GM23338 (cell line): ENCODE measurements around the gene STOX2. TPM values are rescaled to one million over a fixed set of nuclear protein-coding genes. Genes with fewer than 3 reads are reported as not detected.

Source experiments
- ATAC-seq: fragments of 200-7000 bp; cut with Tn5 transposase; 3 replicates; pipeline ENCODE4 v1.9.1; 2020
- DNase-seq: peaks from one replicate; pipeline ENCODE4 v3.0.0-alpha.2; 2015; ENCODE audit warnings: low spot score
- H2AFZ ChIP-seq: fragments of 200-600 bp; sonication (generic); 2 replicates; pipeline ENCODE4 v1.8.0; 2016; ENCODE audit warnings: antibody characterized with exemption, mild to moderate bottlenecking, moderate library complexity
- H3F3A ChIP-seq: fragments of 200-600 bp; sonication (generic); replicated peaks from 2 replicates; pipeline ENCODE4 v1.8.0; 2017; ENCODE audit warnings: antibody characterized with exemption, mixed run types, low read depth
- H3K27ac ChIP-seq: fragments of 200-600 bp; sonication (generic); 2 replicates; pipeline ENCODE4 v1.6.1; 2016; ENCODE audit warnings: low read depth
- H3K27me3 ChIP-seq: fragments of 200-600 bp; sonication (generic); 2 replicates; pipeline ENCODE4 v1.8.0; 2016; ENCODE audit warnings: mild to moderate bottlenecking, mixed run types, moderate library complexity; ENCODE audit not compliant: insufficient read depth
- H3K36me3 ChIP-seq: fragments of 200-600 bp; sonication (generic); 2 replicates; pipeline ENCODE4 v1.8.0; 2016; ENCODE audit warnings: mild to moderate bottlenecking; ENCODE audit not compliant: insufficient read depth
- H3K4me1 ChIP-seq: fragments of 200-600 bp; sonication (generic); 2 replicates; pipeline ENCODE4 v1.8.0; 2016; ENCODE audit warnings: mild to moderate bottlenecking, moderate library complexity; ENCODE audit not compliant: insufficient read depth
- H3K4me2 ChIP-seq: fragments of 200-600 bp; sonication (generic); 2 replicates; pipeline ENCODE4 v1.7.1; 2017; ENCODE audit warnings: mixed run types
- H3K4me3 ChIP-seq: fragments of 200-600 bp; sonication (generic); 2 replicates; pipeline ENCODE4 v1.6.1; 2016; ENCODE audit warnings: mixed run types
- H3K79me2 ChIP-seq: fragments of 200-600 bp; sonication (generic); replicated peaks from 2 replicates; pipeline ENCODE4 v1.8.0; 2017; ENCODE audit warnings: mild to moderate bottlenecking; ENCODE audit not compliant: insufficient read depth
- H3K9me2 ChIP-seq: fragments of 200-600 bp; sonication (generic); 2 replicates; pipeline ENCODE4 v1.8.0; 2017; ENCODE audit not compliant: insufficient read depth
- H4K20me1 ChIP-seq: fragments of 200-600 bp; sonication (generic); replicated peaks from 2 replicates; pipeline ENCODE4 v1.8.0; 2017; ENCODE audit warnings: mild to moderate bottlenecking; ENCODE audit not compliant: insufficient read depth
- H3K27ac Mint-ChIP-seq: 2 replicates; pipeline ENCODE4 v1.8.0; 2020; ENCODE audit warnings: inconsistent platforms, mild to moderate bottlenecking, moderate library complexity, mixed read lengths
- H3K27me3 Mint-ChIP-seq: 3 replicates; pipeline ENCODE4 v1.8.0; 2022; ENCODE audit warnings: low read depth, mild to moderate bottlenecking, moderate library complexity, mixed read lengths, inconsistent platforms; ENCODE audit not compliant: insufficient read depth, poor library complexity
- H3K36me3 Mint-ChIP-seq: 3 replicates; pipeline ENCODE4 v1.8.0; 2021; ENCODE audit warnings: low read depth, mild to moderate bottlenecking, inconsistent platforms, moderate library complexity, mixed read lengths
- H3K4me1 Mint-ChIP-seq: 3 replicates; pipeline ENCODE4 v1.8.0; 2020; ENCODE audit warnings: mild to moderate bottlenecking, inconsistent platforms, mixed read lengths
- H3K4me3 Mint-ChIP-seq: 3 replicates; pipeline ENCODE4 v1.8.0; 2021; ENCODE audit warnings: moderate library complexity, mild to moderate bottlenecking, inconsistent platforms, mixed read lengths
- H3K9me3 Mint-ChIP-seq: 3 replicates; pipeline ENCODE4 v1.8.0; 2020; ENCODE audit warnings: moderate library complexity, mild to moderate bottlenecking, inconsistent platforms, mixed read lengths
- CREB1 ChIP-seq: fragments of 250-450 bp; sonication (Bioruptor Pico); IDR thresholded peaks from 2 replicates; pipeline ENCODE4 v1.5.0; 2020; ENCODE audit warnings: low read depth, mild to moderate bottlenecking, moderate library complexity
- CTCF ChIP-seq, 2 experiments: fragments of 200-600 bp in 1 of 2; sonication (generic) in 1 of 2; conservative IDR thresholded peaks; 2 replicates each; pipeline versions ENCODE4 v1.5.1 to v1.6.1; 2016 to 2017; ENCODE audit warnings: antibody characterized with exemption in 2 of 2, low read depth in 2 of 2, mild to moderate bottlenecking in 2 of 2, moderate library complexity in 1 of 2
- ETS1 ChIP-seq: IDR thresholded peaks from 2 replicates; pipeline ENCODE4 v1.6.1; 2016; ENCODE audit warnings: antibody characterized with exemption
- JUNB ChIP-seq: IDR thresholded peaks from one replicate; pipeline ENCODE4 v1.6.1; 2016; ENCODE audit warnings: antibody characterized with exemption; ENCODE audit not compliant: unreplicated experiment
- POLR2AphosphoS5 ChIP-seq: IDR thresholded peaks from 2 replicates; pipeline ENCODE4 v1.6.1; 2016; ENCODE audit warnings: antibody characterized with exemption, low read depth
- REST ChIP-seq: IDR thresholded peaks from one replicate; pipeline ENCODE4 v1.6.1; 2018; ENCODE audit warnings: antibody characterized with exemption; ENCODE audit not compliant: unreplicated experiment
- STAT1 ChIP-seq: IDR thresholded peaks from one replicate; pipeline ENCODE4 v1.6.1; 2016; ENCODE audit warnings: antibody characterized with exemption; ENCODE audit not compliant: unreplicated experiment
- ZNF114 ChIP-seq: fragments of 250-450 bp; sonication (Bioruptor Pico); IDR thresholded peaks from 2 replicates; pipeline ENCODE4 v1.5.0; 2020; ENCODE audit warnings: mild to moderate bottlenecking, moderate library complexity
- ZNF331 ChIP-seq: fragments of 250-450 bp; sonication (Bioruptor Pico); IDR thresholded peaks from 2 replicates; pipeline ENCODE4 v1.5.0; 2020; ENCODE audit warnings: low read depth, mild to moderate bottlenecking, moderate library complexity
- ZNF462 ChIP-seq: fragments of 250-450 bp; sonication (Bioruptor Pico); IDR thresholded peaks from 2 replicates; pipeline ENCODE4 v1.5.0; 2020; ENCODE audit warnings: mild to moderate bottlenecking, moderate library complexity
- polyA plus RNA-seq: library from polyadenylated mRNA; unstranded; fragments of >200 nt; fragmentation: Nextera tagmentation; extraction: Ambion mirVana; gene quantifications from 2 replicates; pipeline ENCODE4 v1.2.1, GENCODE V29; 2016
- total RNA-seq: library from RNA; depleted of rRNA; stranded (reverse); fragments of >200 nt; shearing (Covaris generic); gene quantifications from 2 replicates; pipeline ENCODE4 v1.2.3, GENCODE V29; 2014

The STOX2 gene
- total and polyA plus RNA-seq, 2 experiments from 2014 or later: 19.8 to 20.6 TPM

GRCh38 chr4:183912585-183912984, 7.5 kb downstream of the STOX2 start:
- peaks cover 32% of the 10 kb centered on the region for H3K4me1 ChIP-seq
- H3K4me2 ChIP-seq: no peak overlapping the region
- no peaks in the 10 kb centered on the region for H3K36me3 ChIP-seq
- Mint-ChIP-seq H3K9me3 (peaks cover 9% of the 10 kb centered on the region; the same call in 2 of the 3 replicates), H3K4me3 (no peak overlapping the region), H3K27ac (no peak overlapping the region), H3K4me1 (peaks cover 36% of the 10 kb centered on the region), H3K36me3 (peaks cover 16% of the 10 kb centered on the region), H3K27me3 (peaks cover 9% of the 10 kb centered on the region)
- TF ChIP-seq ETS1 (no peak), ZNF114 (CRISPR knock-in tag) (no peak), POLR2AphosphoS5 (no peak), ZNF462 (CRISPR knock-in tag) (no peak), ZNF331 (CRISPR knock-in tag) (no peak), REST (no peak), CREB1 (CRISPR knock-in tag) (no peak), STAT1 (no peak), JUNB (no peak), CTCF (conservative IDR thresholded peaks at IDR 0.05; ENCODE audit: low read depth in 2 of 2) (no peak)
- H3K9me2 ChIP-seq: no peaks in the 10 kb centered on the region
- H3K27ac ChIP-seq: no peak overlapping the region
- H3K79me2 ChIP-seq: peaks cover 100% of the 10 kb centered on the region
- H3K27me3 ChIP-seq: peaks cover 15% of the 10 kb centered on the region
- no peaks in the 10 kb centered on the region for H3F3A ChIP-seq
- no peak for DNase-seq
- no peak for ATAC-seq
- H4K20me1 ChIP-seq: peaks cover 11% of the 10 kb centered on the region
- H2AFZ ChIP-seq: no peak overlapping the region
- H3K4me3 ChIP-seq: no peak overlapping the region
